Esophagus muscularis mucosa (tissue), 4 donors: ENCODE results near the gene GNG8. TPM values are rescaled to one million over a fixed set of nuclear protein-coding genes. Genes with fewer than 3 reads are reported as not detected.
A peak's percentile ranks its signal among the peaks of the same experiment; 100 is the strongest.

Experiments used
- DNase-seq: peaks from one replicate; pipeline ENCODE4 v3.0.0-alpha.2; 2017; ENCODE audit errors: extremely low spot score
- H3K27ac ChIP-seq, 4 donors: fragments of 200-600 bp; sonication (generic); replicated peaks in 1 of 4; 1 replicate in 3 of 4; 2 replicates in 1 of 4; pipeline ENCODE4 v1.5.1; 2016 to 2019; ENCODE audit warnings: mild to moderate bottlenecking in 1 of 4
- H3K27me3 ChIP-seq, 4 donors: fragments of 200-600 bp; sonication (generic); one replicate each; pipeline versions ENCODE4 v1.5.1 to v1.6.0; 2016 to 2019
- H3K36me3 ChIP-seq, 4 donors: fragments of 200-600 bp; sonication (generic); one replicate each; pipeline ENCODE4 v1.5.1; 2016 to 2019
- H3K4me1 ChIP-seq, 4 donors: fragments of 200-600 bp; sonication (generic); one replicate each; pipeline ENCODE4 v1.5.1; 2016 to 2019
- H3K4me3 ChIP-seq, 4 donors: fragments of 200-600 bp; sonication (generic); 1 replicate in 2 of 4; 2 replicates in 2 of 4; pipeline ENCODE4 v1.5.1; 2016 to 2019; ENCODE audit warnings: mild to moderate bottlenecking in 4 of 4, moderate library complexity in 1 of 4
- H3K9me3 ChIP-seq, 4 donors: fragments of 200-600 bp; sonication (generic); 1 replicate in 3 of 4; 2 replicates in 1 of 4; pipeline ENCODE4 v1.5.1; 2016 to 2019
- CTCF ChIP-seq, 3 experiments: fragments of 200-600 bp in 2 of 3; fragments of 450-650 bp in 1 of 3; sonication (generic) in 2 of 3; IDR thresholded peaks; one replicate each; pipeline ENCODE4 v1.5.1; 2017 to 2019; ENCODE audit warnings: antibody characterized with exemption in 3 of 3, mild to moderate bottlenecking in 2 of 3, moderate library complexity in 1 of 3
- EP300 ChIP-seq: sonication (generic); formaldehyde crosslinking; IDR thresholded peaks from one replicate; pipeline ENCODE4 v1.6.1; 2017; ENCODE audit warnings: antibody characterized with exemption
- POLR2A ChIP-seq: fragments of 450-650 bp; IDR thresholded peaks from one replicate; pipeline ENCODE4 v1.6.1; 2017; ENCODE audit warnings: antibody characterized with exemption, moderate library complexity, mild to moderate bottlenecking, low read depth
- POLR2AphosphoS5 ChIP-seq, 2 donors: sonication (generic); formaldehyde crosslinking; IDR thresholded peaks; one replicate each; pipeline ENCODE4 v1.6.1; 2017; ENCODE audit warnings: antibody characterized with exemption in 2 of 2
- WGBS: methylation state at CpG from one replicate; pipeline ENCODE4 v1.1.5; 2018; 5-methylcytosine and 5-hydroxymethylcytosine counted together
- intact Hi-C: fragments of 100-400 bp; cut with DNase I; formaldehyde crosslinking; loops from one replicate; pipeline ENCODE4 v1.15.1; 2023
- total RNA-seq, 4 donors: library from RNA; depleted of rRNA; stranded (reverse); fragments of >200 nt; gene quantifications; one replicate each; pipeline versions ENCODE4 v1.1.0 to v1.2.1, GENCODE V29; 2016

The GNG8 gene
- total RNA-seq, 4 donors from 2014 or later: not detected

DNA sequence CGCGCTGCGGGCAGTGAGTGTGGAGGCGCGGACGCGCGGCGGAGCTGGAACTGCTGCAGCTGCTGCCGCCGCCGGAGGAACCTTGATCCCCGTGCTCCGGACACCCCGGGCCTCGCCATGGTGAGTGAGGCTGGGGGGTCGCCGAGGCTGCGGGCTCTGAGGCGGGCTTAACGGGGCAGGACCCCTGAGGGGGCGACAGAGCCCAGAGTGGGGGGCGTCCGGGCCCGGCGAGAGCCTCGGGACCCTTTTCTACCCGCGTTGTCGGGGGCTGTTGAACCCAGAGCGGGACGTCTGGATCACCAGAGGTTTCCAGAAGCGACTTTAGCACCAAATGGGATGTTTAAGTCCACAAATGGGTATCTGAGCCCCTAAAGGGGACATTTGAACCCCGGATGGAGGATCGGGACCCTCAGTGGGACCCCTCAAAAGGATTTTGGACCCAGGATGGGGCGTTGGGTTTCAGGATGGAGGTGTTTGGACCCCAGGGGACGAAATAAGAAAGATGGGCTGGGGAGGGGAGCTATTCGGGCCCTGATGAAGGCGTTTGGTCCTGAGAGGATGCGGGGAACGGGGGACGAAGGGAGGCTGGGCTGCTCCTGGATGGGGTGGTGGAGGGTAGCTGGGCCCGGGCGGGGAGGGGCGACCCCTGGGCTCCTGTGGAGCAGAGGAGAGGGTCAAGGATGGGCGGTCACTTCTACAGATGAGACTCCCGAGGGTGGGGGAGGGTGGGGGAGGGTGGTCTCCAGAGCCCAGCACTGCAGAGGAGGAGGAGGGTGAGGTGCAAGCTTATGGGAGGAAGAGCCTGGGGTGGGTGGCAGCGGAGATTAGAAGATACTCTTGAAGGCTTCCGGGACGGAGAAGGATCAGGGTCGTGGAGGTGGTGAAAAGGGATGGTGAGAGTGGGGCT, 34.4 kb downstream of the GNG8 start, which contains the start of gene CALM3:
Gene CALM3, plus strand, starts transcription at position 13 of the 907 bp plus-strand sequence. Its CDS starts 105 bp downstream, at position 118.
- peak; percentile 89 for DNase-seq
- TF ChIP-seq EP300 (no peak), POLR2AphosphoS5 (IDR thresholded peaks at IDR 0.05) (peak in 1 of 2 donors; percentile 79), POLR2A (peak; percentile 43)
- H3K4me3 ChIP-seq: peak within 1 kb of the TSS; percentile 85 to 100 (median 93)
- under 1% methylated on average over 16 of the region's 51 CpGs for WGBS
- H3K9me3 ChIP-seq: peaks cover 0 to 6% (median 0%) of the 10 kb centered on the region in 4 donors
- H3K4me1 ChIP-seq: peaks cover 41 to 53% (median 51%) of the 10 kb centered on the region in 4 donors
- H3K36me3 ChIP-seq: peaks cover 0 to 13% (median 9%) of the 10 kb centered on the region in 4 donors
- H3K27ac ChIP-seq: peak within 1 kb of the TSS; percentile 96 to 98 (median 96)
- intact Hi-C loops: no loop called here
- no peaks in the 10 kb centered on the region for H3K27me3 ChIP-seq

DNA sequence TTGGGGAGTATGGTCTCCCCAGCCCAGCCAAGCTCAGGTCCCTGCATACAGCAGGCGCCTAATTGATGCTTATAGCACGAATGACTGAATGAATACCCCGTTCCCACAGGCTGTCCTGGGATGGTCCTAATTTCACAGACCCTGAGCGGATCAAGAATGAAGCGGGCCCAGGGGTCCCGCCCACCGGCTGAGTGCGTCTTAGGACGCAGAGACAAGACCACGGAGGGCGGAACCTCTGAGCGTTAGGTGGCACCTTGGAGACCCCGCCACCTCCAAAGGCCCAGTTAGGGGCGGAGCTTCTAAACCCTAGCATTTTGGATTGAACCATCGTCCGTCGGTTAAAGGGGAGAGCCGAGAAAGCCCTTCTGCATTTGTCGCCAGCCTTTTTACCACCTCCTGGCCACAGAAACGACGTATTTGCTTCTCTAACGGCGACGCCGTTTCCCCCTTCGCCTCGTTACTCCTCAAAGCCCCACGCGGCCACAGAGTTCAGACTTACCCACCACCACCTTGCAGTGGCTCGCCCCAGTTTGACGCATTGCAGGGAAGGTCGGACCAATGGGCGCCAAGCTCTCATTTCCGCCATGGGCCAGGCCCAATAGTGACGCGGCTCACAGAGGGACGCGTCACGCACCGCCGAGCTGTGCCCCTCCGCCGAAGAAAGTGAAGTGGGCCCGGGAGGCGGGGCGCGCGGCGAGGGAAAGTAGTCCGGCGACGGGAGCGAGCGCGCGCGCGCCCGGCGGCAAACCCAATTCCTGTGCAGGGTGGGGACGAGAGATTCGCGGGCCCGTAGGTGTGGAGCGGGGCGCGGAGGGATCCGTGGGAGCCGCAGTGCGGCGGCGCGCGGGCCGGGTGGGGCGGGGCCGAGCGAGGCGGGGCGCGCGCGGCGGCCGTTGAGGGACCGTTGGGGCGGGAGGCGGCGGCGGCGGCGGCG, 35.4 kb downstream of the GNG8 start:
- peak; percentile 100 for DNase-seq
- Histone ChIP-seq H3K27ac (peak overlapping the region; percentile 96 to 98 (median 96)), H3K27me3 (no peaks in the 10 kb centered on the region), H3K36me3 (peaks cover 0 to 4% (median 1%) of the 10 kb centered on the region in 4 donors), H3K4me3 (peak overlapping the region; percentile 85 to 100 (median 93)), H3K4me1 (peaks cover 35 to 48% (median 46%) of the 10 kb centered on the region in 4 donors), H3K9me3 (peaks cover 0 to 6% (median 0%) of the 10 kb centered on the region in 4 donors)
- TF ChIP-seq CTCF (IDR thresholded peaks at IDR 0.05) (peak in 1 of 3 experiments; percentile 16), POLR2AphosphoS5 (IDR thresholded peaks at IDR 0.05) (peak; percentile 71 to 84), EP300 (no peak), POLR2A (peak; percentile 39)
- intact Hi-C loops: no loop called here
- 3% methylated on average over 5 of the region's 93 CpGs for whole genome bisulfite sequencing

DNA sequence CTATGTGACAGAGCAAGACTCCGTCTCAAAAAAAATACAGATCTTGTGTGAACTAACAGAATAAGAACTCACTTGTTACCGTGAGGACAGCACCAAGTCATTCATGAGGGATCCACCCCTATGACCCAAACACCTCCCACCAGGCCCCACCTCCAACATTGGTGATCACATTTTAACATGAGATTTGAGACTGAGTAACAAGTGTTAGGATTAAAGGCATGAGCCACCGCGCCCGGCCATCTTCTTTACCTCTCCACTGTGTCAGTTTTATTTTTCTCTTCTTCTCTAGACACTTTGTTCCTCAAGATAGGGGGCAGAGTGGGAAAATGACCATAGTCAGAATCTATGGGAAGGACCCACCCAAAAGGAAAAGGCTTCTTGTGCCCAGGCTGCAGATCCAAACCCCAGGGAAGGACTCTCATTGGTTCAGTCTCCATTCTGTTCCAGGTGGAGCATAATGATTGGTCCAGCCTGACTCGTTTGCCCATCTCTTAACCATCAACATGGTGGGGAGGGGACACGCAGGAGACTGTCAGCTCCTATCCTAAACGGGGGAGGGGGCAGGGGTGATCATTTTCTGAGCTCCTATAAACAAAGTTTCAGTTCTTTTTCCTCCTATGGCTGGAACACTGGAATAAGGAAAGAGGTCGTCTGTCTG, 36.2 kb downstream of the GNG8 start:
- Histone ChIP-seq H3K27me3 (no peaks in the 10 kb centered on the region), H3K9me3 (peaks cover 0 to 6% (median 0%) of the 10 kb centered on the region in 4 donors), H3K36me3 (no peaks in the 10 kb centered on the region), H3K4me3 (peak overlapping the region; percentile 85 to 100 (median 93)), H3K4me1 (peaks cover 29 to 39% (median 38%) of the 10 kb centered on the region in 4 donors), H3K27ac (peak overlapping the region; percentile 96 to 98 (median 96))
- intact Hi-C loops: no loop called here
- DNase-seq: no peak
- TF ChIP-seq CTCF (IDR thresholded peaks at IDR 0.05): no peak
- no peak for TF ChIP-seq EP300
- 68% methylated on average over 9 of the region's 9 CpGs for WGBS

DNA sequence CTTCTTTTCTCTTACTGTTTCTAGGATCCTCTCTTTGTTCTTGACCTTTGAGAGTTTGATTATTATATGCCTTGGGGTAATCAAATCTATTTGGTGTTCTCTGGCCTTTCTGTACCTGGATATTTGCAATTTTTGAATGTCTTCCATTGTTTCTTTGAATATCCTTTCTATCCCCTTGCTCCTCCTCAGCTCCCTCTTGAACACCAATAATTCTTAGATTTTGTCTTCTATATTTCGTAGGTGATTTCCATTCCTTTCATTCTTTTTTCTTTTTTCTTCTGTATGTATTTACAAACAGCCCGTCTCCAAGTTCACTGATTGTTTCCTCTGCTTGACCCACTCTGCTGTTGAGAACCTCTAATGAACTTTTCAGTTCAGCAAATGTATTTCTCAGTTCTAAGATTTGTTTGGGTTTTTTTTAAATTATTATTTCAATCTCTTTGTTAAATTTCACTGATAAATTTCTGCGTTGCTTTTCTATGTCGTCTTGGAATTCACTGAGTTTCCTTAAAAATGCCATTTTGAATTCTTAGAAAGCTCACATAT, 37.6 kb downstream of the GNG8 start:
- TF ChIP-seq POLR2A (no peak), POLR2AphosphoS5 (IDR thresholded peaks at IDR 0.05) (no peak), EP300 (no peak), CTCF (IDR thresholded peaks at IDR 0.05) (no peak)
- no peaks in the 10 kb centered on the region for H3K36me3 ChIP-seq
- H3K4me3 ChIP-seq: no peak overlapping the region
- intact Hi-C loops: no loop called here
- no peak overlapping the region for H3K27ac ChIP-seq
- DNase-seq: no peak
- 99% methylated on average over 4 of the region's 4 CpGs for whole genome bisulfite sequencing
- H3K4me1 ChIP-seq: peaks cover 15 to 25% (median 24%) of the 10 kb centered on the region in 4 donors
- peaks cover 0 to 6% (median 0%) of the 10 kb centered on the region in 4 donors for H3K9me3 ChIP-seq
- no peaks in the 10 kb centered on the region for H3K27me3 ChIP-seq
